HG02623 (cell line): ENCODE results near the gene TEKT1.
"Not testable (repeated sequence)": the region's sequence is repeated elsewhere in the genome, so short reads cannot be mapped to it uniquely, and the experiment has no call there.

Experiments
- ATAC-seq: cut with Tn5 transposase; IDR thresholded peaks from one replicate; pipeline ENCODE4 v1.9.1; 2021; ENCODE audit warnings: moderate library complexity; ENCODE audit not compliant: unreplicated experiment

The TEKT1 gene

GRCh38 chr17:6816368-6816767 lies 15.2 kb downstream of the TEKT1 start:
- not testable (repeated sequence) for ATAC-seq

DNA sequence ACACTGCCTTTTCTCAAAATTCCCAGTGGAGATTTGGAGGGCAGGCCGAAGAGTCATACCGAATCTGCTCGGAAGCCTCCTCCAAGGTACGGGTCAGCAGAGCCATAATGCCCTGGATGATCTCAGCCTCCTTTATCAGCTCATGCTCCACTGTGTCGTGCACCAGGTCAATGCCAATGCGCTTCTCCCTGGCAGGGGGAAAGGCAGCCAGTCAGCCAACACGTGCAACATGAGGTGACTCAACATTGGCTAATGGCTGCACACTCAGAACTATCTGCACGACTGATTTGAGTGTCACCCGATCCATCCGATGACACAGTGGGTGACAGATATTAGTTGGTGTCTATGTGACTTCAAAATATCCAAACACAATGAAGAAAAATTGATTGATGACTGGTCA lies 15.8 kb downstream of the TEKT1 start:
- ATAC-seq, result no peak

- no peak for ATAC-seq
These were observed 19.2 kb downstream of the TEKT1 start for GRCh38 chr17:6812295-6812694.

- ATAC-seq, result no peak
These were observed 20.0 kb downstream of the TEKT1 start for GRCh38 chr17:6811510-6811909.

DNA sequence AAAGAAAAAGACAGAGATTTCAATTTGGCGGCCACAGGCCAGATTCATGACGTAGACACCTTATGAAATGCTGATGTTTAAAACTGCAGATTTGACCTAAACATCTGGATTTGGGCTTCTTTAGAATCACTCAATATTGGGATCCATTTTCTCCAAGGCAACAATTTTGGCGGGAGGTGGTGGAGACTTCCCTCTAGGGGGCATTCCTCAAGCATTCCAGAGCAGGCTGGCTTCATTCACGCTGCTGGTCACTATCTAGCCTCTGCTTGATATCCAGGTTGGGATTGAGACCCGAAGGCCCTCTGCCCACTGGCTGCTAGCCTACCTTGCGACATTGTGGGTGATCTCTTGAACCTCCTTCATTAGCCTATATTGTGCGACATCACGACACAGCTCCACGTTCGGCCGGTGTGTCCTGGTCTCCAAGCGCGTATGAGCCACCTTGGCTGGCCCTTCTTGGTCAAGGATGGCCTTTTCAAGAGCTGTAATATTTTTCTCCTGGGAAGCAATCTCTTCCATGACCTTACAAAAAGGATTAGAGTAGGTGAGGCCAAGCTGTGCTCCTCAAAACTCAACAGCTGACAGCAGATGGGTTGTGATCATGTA lies 31.0 kb downstream of the TEKT1 start:
- no peak for ATAC-seq

- ATAC-seq, result no peak
These were observed 31.8 kb downstream of the TEKT1 start for GRCh38 chr17:6799738-6800137.

DNA sequence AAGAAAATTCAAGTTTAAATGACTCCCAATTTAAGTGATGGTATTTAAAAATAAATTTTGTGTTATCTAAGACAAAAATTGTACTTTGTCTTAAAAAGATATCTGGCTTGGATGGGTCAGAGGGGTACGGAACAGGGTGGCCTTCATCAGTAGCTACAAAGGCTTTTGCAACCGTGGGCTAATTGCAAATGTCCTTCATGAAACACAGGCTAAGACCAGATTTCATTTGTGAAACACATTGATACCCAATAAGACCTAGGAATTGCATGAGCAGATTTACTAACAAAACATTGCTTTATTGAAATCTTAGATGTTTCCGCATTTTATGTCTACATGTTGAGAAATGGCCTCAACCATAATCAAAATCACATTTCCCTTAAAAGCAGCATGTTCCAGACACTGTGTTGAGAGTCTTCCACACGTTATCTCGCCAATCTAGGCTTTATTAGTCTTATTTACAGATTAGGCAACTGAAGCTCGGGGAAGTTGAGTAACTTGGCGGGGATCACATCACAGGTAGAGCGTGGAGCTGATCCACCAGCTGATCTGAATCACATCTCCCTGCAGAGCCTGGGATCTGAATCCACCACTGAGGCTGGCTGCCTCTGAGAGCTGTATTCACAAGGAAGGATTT lies 33.7 kb downstream of the TEKT1 start:
- no peak for ATAC-seq

GRCh38 chr17:6796887-6797490 lies 34.5 kb downstream of the TEKT1 start:
- no peak for ATAC-seq

- ATAC-seq, result no peak
These were observed 35.3 kb downstream of the TEKT1 start for GRCh38 chr17:6796017-6796886.

GRCh38 chr17:6793748-6794493 lies 37.6 kb downstream of the TEKT1 start:
- no peak for ATAC-seq

DNA sequence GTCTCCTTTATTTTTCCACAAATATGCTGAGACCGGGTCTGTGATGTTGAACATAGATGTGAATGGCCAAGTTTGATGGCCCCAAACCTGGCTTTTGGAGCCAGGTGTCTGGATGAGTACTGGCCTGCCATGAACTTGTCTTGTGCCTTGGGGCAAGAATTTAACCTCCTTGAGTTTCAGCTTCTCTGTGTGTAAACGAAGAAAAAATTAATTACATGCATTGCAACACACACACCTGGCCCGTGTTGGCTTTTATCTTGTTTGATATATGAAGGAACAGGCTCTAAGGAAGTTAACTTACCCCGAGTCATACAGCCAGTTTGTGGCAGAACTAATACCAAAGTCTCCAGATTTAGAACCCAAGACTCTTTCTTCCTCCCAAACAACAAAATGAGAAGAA lies 42.4 kb downstream of the TEKT1 start:
- no peak for ATAC-seq

DNA sequence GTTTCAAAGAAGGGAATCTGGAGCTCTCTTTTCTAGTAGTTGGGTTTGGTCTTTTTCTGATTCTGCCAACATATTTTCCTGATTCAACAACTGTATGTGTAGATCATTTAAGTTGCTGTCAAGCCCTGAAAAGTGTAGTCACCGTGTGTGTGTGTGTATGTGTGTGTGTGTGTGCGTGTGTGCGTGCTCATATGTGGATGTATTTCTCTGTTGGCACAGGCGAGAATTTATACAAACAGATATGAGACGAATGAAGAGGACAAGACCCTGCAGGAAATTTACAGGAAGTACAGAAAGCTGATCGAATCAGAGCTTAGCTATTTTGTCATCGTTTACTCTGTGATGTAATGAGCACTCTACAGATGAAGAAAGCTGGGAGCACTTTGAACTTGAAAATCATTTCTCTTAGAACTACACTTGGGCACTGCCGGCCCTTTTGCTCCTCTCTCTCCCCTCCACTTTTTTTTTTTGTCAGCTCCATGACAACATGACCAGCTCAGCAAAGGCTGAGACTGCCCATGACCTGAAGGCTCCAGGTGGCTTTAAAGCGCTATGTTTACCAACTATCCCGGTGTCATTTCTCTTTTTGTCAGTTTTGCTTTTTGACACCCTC lies 44.3 kb downstream of the TEKT1 start:
- ATAC-seq, result no peak

DNA sequence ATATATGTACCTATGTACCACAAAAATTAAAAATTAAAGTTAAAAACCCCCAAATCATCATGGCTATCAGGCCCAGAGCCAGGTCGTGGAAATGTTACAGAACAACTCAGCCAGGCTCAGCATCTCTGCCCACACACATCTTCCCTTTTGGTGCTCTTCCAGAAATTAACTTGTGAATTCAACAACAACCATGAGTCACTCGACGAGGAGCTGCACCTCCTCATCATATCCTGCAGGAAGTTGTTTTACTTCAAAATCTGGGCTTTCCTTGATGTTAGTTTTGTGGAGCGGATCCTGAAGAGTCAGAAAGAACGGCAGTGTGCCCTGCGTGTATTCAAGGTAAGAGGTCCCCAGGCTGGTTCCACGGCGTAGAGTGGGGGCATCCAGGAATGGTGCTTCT lies 44.9 kb downstream of the TEKT1 start:
- no peak for ATAC-seq

GRCh38 chr17:6782244-6782643 lies 49.3 kb downstream of the TEKT1 start:
- ATAC-seq, result no peak

DNA sequence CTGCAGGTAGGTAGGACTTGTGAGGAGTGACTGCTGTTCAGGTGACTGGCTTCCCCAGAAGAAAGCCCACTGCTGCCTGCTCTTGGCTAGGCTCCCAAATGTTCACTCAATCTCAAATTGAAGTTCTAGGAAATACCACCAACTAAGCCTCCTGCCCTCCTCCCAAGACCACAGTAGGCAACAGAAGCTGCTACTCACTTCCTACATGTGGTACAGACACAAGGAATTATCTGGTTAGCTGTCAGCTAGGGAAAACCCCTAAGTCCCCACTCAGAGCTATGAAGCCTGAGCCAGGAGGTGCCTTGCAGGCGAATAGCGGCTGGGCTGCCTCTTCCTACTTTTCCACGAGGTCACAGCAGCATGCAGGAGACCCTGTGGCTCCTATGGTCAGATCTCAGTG lies 50.6 kb downstream of the TEKT1 start:
- no peak for ATAC-seq

DNA sequence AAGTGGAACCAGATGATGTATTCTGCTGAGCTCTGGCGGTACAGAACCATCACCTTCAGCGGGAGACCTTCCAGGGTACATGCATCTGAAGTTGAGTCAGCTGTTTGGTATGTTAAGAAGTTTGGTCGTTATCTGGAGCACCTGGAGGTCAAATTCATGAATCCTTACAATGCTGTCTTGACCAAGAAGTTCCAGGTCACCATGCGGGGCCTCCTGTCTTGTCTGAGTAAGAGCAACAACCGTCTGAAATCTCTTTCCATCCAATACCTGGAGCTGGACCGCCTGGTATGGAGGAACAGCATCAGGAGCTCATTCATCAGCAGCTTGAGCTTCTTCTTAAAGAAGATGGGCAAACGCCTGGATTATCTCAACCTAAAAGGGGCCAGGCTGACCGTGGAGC lies 51.5 kb downstream of the TEKT1 start:
- no peak for ATAC-seq

- ATAC-seq, result no peak
These were observed 52.1 kb downstream of the TEKT1 start for GRCh38 chr17:6779411-6779810.

GRCh38 chr17:6775871-6776405 lies 55.6 kb downstream of the TEKT1 start, which contains the start of gene FBXO39:
TSS of gene FBXO39 (plus strand) at chr17:6776215. CDS start at chr17:6779869, 3,654 bp downstream.
- ATAC-seq, result no peak

GRCh38 chr17:6774906-6775305 lies 56.6 kb downstream of the TEKT1 start:
- not testable (repeated sequence) for ATAC-seq

DNA sequence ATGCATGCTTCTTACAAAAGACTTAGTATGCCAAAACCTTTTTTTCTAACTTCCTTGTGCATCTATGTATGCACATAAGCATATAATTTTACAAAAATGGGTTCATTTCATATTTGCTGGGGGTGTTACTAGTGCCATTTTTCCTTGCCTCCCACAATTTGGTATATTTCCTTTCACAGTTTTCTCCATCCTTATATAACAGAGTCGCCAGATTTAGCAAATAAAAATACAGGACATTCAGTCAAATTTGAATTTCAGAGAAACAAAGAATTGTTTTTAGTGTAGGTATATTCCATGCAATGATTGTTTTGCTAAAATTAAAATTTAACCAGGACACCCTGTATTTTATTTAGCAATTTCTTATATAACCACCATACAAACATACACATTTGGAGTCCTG lies 59.5 kb downstream of the TEKT1 start:
- no peak for ATAC-seq
